ENCODE results near the gene SPRYD3. TPM values are rescaled to one million over a fixed set of nuclear protein-coding genes. Genes with fewer than 3 reads are reported as not detected.

The SPRYD3 gene
- total RNA-seq, 2 donors from 2014 or later: 25.4 to 28.8 TPM

Other genes with a start within 250 kb of the SPRYD3 start
- under 1 TPM in 1 of 2 donors, not detected in 1; 0.82 TPM for gene KRT79, start 245.1 kb downstream of the SPRYD3 start, total RNA-seq
- gene KRT78, start 230.4 kb downstream of the SPRYD3 start, total RNA-seq: not detected
- gene KRT8, start 174.3 kb downstream of the SPRYD3 start, total RNA-seq: 1 to 10 TPM in 1 of 2 donors, under 1 TPM in 1; 0.22 to 1.2 TPM
- 1 to 10 TPM; 3.4 to 4.8 TPM for gene KRT18, start 130.3 kb downstream of the SPRYD3 start, total RNA-seq
- 100 to 1,000 TPM; 536 to 964 TPM for gene EIF4B, start 72.9 kb downstream of the SPRYD3 start, total RNA-seq
- 1 to 10 TPM in 1 of 2 donors, under 1 TPM in 1; 0.69 to 4.6 TPM for gene TNS2, start 29.3 kb downstream of the SPRYD3 start, total RNA-seq
- 1 to 10 TPM in 1 of 2 donors, under 1 TPM in 1; 0.45 to 6.0 TPM for gene IGFBP6, start 18.3 kb upstream of the SPRYD3 start, total RNA-seq
- gene SOAT2, start 24.1 kb upstream of the SPRYD3 start, total RNA-seq: 1 to 10 TPM in 1 of 2 donors, under 1 TPM in 1; 0.28 to 1.1 TPM
- gene ZNF740, start 101.3 kb upstream of the SPRYD3 start, total RNA-seq: 10 to 100 TPM; 41.8 to 42.3 TPM
- gene CSAD, start 101.5 kb upstream of the SPRYD3 start, total RNA-seq: 10 to 100 TPM; 29.8 to 43.5 TPM
- gene ITGB7, start 127.9 kb upstream of the SPRYD3 start, total RNA-seq: 100 to 1,000 TPM; 183 to 187 TPM
- 10 to 100 TPM; 28.5 to 58.3 TPM for gene RARG, start 152.8 kb upstream of the SPRYD3 start, total RNA-seq
- gene ESPL1, start 188.9 kb upstream of the SPRYD3 start, total RNA-seq: 10 to 100 TPM; 80.1 to 92.1 TPM
- gene PFDN5, start 216.2 kb upstream of the SPRYD3 start, total RNA-seq: 100 to 1,000 TPM; 250 to 347 TPM
- 10 to 100 TPM; 48.7 to 76.5 TPM for gene MYG1, start 220.3 kb upstream of the SPRYD3 start, total RNA-seq
- gene AAAS, start 242.2 kb upstream of the SPRYD3 start, total RNA-seq: 10 to 100 TPM; 42.3 to 44.8 TPM